SK-N-SH treated with all-trans-retinoic acid at 6 μM for 48 hours (cell line): ENCODE data around the gene PYM1.

Experiments
- ATAC-seq: fragments of 200-7000 bp; cut with Tn5 transposase; 3 replicates; pipeline ENCODE4 v1.9.1; 2020; ENCODE audit warnings: mild to moderate bottlenecking, moderate library complexity
- ARNTL ChIP-seq: fragments of 450-650 bp; formaldehyde crosslinking; IDR thresholded peaks from 2 replicates; pipeline ENCODE4 v1.5.0; 2020; ENCODE audit warnings: low read depth, mild to moderate bottlenecking, moderate library complexity, borderline replicate concordance
- CREB5 ChIP-seq: fragments of 250-450 bp; sonication (Bioruptor Pico); IDR thresholded peaks from 2 replicates; pipeline ENCODE4 v1.5.1; 2020; ENCODE audit warnings: low read depth, mild to moderate bottlenecking, moderate library complexity
- CSDC2 ChIP-seq: fragments of 250-450 bp; sonication (Bioruptor Pico); IDR thresholded peaks from 2 replicates; pipeline ENCODE4 v1.5.0; 2020; ENCODE audit warnings: mild to moderate bottlenecking, moderate library complexity
- CSRNP3 ChIP-seq: fragments of 250-450 bp; sonication (Bioruptor Pico); IDR thresholded peaks from 2 replicates; pipeline ENCODE4 v1.5.1; 2021; ENCODE audit warnings: mild to moderate bottlenecking, moderate library complexity
- GLIS3 ChIP-seq: fragments of 250-450 bp; sonication (Bioruptor Pico); IDR thresholded peaks from 2 replicates; pipeline ENCODE4 v1.5.0; 2020; ENCODE audit warnings: mild to moderate bottlenecking, moderate library complexity
- OSR1 ChIP-seq: fragments of 250-450 bp; sonication (Bioruptor Pico); IDR thresholded peaks from 2 replicates; pipeline ENCODE4 v1.8.0; 2022; ENCODE audit warnings: moderate library complexity, mild to moderate bottlenecking, inconsistent platforms
- PATZ1 ChIP-seq: fragments of 250-450 bp; sonication (Bioruptor Pico); IDR thresholded peaks from 2 replicates; pipeline ENCODE4 v1.8.0; 2020; ENCODE audit warnings: mild to moderate bottlenecking, moderate library complexity, borderline replicate concordance
- POU6F1 ChIP-seq: fragments of 250-450 bp; sonication (Bioruptor Pico); IDR thresholded peaks from 2 replicates; pipeline ENCODE4 v1.8.0; 2021; ENCODE audit warnings: low read depth, mild to moderate bottlenecking, moderate library complexity, borderline replicate concordance
- RARB ChIP-seq: fragments of 250-450 bp; sonication (Bioruptor Pico); IDR thresholded peaks from 2 replicates; pipeline ENCODE4 v1.8.0; 2021; ENCODE audit warnings: mild to moderate bottlenecking, moderate library complexity
- SNAI2 ChIP-seq: fragments of 250-450 bp; sonication (Bioruptor Pico); IDR thresholded peaks from 2 replicates; pipeline ENCODE4 v1.5.0; 2020; ENCODE audit warnings: mild to moderate bottlenecking, moderate library complexity
- TCF4 ChIP-seq: fragments of 250-450 bp; sonication (Bioruptor Pico); IDR thresholded peaks from 2 replicates; pipeline ENCODE4 v1.8.0; 2021; ENCODE audit warnings: mild to moderate bottlenecking, moderate library complexity, borderline replicate concordance
- TOX ChIP-seq: fragments of 250-450 bp; sonication (Bioruptor Pico); IDR thresholded peaks from 2 replicates; pipeline ENCODE4 v1.8.0; 2021; ENCODE audit warnings: mild to moderate bottlenecking, moderate library complexity, borderline replicate concordance
- ZFP3 ChIP-seq: fragments of 250-450 bp; sonication (Bioruptor Pico); IDR thresholded peaks from 2 replicates; pipeline ENCODE4 v1.5.0; 2020; ENCODE audit warnings: mild to moderate bottlenecking, moderate library complexity
- ZFP30 ChIP-seq: fragments of 450-650 bp; formaldehyde crosslinking; IDR thresholded peaks from 2 replicates; pipeline ENCODE4 v1.5.0; 2022; ENCODE audit warnings: mild to moderate bottlenecking, moderate library complexity
- ZNF565 ChIP-seq: fragments of 450-650 bp; formaldehyde crosslinking; conservative IDR thresholded peaks from 2 replicates; pipeline ENCODE4 v1.5.0; 2020; ENCODE audit warnings: low read depth, mild to moderate bottlenecking, moderate library complexity
- ZNF70 ChIP-seq: fragments of 450-650 bp; formaldehyde crosslinking; IDR thresholded peaks from 2 replicates; pipeline ENCODE4 v1.5.0; 2020; ENCODE audit warnings: mild to moderate bottlenecking, moderate library complexity
- ZNF8 ChIP-seq: fragments of 450-650 bp; formaldehyde crosslinking; IDR thresholded peaks from 2 replicates; pipeline ENCODE4 v1.5.0; 2020; ENCODE audit warnings: mild to moderate bottlenecking, moderate library complexity
- TF ChIP-seq, protein P1 (sequence below): fragments of 250-450 bp; sonication (Bioruptor Pico); IDR thresholded peaks from 2 replicates; pipeline ENCODE4 v1.5.0; 2020; ENCODE audit warnings: mild to moderate bottlenecking, moderate library complexity

PYM1 gene

DNA sequence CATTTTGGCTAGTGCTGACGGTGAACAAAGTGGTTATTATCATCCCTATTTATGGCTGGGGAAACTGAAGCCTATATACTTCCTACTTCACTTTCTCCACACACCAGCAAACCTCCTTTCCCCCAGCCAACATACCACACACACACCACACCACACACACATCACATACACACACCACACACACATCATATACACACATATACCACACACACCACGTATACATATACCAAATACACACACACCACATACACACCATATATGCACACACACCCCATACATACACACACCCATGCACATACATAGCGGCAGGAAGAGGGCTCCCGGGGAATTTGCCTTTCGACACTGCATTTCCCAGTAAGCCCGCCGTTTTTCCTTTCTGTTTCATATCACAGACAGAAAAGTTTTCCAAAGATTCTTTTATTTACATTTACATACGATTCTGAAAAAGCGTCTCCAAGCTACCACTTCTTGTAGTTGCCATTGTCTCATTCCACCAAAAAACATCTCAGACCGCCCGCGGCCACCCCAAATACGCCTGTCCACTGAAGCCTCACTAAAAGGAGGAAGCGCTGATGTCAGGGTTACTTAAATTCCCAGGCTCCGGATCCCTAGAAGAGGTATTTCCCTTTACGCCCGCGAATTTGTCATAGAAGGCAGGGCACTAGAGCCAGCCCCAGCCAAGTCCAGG is 45.4 kb upstream of the PYM1 start (continued):
- TF ChIP-seq, protein P1, sequence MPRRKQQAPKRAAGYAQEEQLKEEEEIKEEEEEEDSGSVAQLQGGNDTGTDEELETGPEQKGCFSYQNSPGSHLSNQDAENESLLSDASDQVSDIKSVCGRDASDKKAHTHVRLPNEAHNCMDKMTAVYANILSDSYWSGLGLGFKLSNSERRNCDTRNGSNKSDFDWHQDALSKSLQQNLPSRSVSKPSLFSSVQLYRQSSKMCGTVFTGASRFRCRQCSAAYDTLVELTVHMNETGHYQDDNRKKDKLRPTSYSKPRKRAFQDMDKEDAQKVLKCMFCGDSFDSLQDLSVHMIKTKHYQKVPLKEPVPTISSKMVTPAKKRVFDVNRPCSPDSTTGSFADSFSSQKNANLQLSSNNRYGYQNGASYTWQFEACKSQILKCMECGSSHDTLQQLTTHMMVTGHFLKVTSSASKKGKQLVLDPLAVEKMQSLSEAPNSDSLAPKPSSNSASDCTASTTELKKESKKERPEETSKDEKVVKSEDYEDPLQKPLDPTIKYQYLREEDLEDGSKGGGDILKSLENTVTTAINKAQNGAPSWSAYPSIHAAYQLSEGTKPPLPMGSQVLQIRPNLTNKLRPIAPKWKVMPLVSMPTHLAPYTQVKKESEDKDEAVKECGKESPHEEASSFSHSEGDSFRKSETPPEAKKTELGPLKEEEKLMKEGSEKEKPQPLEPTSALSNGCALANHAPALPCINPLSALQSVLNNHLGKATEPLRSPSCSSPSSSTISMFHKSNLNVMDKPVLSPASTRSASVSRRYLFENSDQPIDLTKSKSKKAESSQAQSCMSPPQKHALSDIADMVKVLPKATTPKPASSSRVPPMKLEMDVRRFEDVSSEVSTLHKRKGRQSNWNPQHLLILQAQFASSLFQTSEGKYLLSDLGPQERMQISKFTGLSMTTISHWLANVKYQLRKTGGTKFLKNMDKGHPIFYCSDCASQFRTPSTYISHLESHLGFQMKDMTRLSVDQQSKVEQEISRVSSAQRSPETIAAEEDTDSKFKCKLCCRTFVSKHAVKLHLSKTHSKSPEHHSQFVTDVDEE (CRISPR knock-in tag), result no peak
- no peak for TF ChIP-seq ZNF70 (CRISPR knock-in tag)
- TF ChIP-seq POU6F1 (CRISPR knock-in tag), result no peak
- no peak for TF ChIP-seq OSR1 (CRISPR knock-in tag)
- no peak for TF ChIP-seq ZFP3 (CRISPR knock-in tag)
- TF ChIP-seq GLIS3, result no peak
- TF ChIP-seq ARNTL (CRISPR knock-in tag), result no peak
- TF ChIP-seq ZFP30 (CRISPR knock-in tag), result no peak
- TF ChIP-seq, all 23 proteins: peak for 0

GRCh38 chr12:55972456-55972855 is 44.8 kb upstream of the PYM1 start:
- no peak for ATAC-seq
- no peak for TF ChIP-seq CSDC2 (CRISPR knock-in tag)
- no peak for TF ChIP-seq ZFP3 (CRISPR knock-in tag)
- no peak for TF ChIP-seq ZFP30 (CRISPR knock-in tag)
- no peak for TF ChIP-seq TCF4 (CRISPR knock-in tag)
- no peak for TF ChIP-seq CREB5
- no peak for TF ChIP-seq RARB
- no peak for TF ChIP-seq ZNF565 (CRISPR knock-in tag)
- TF ChIP-seq GLIS3, result no peak
- TF ChIP-seq CSRNP3 (CRISPR knock-in tag), result no peak
- no peak for TF ChIP-seq ZNF8 (CRISPR knock-in tag)
- TF ChIP-seq PATZ1 (CRISPR knock-in tag), result no peak
- no peak for TF ChIP-seq TOX
- TF ChIP-seq, all 23 proteins: peak for 0

DNA sequence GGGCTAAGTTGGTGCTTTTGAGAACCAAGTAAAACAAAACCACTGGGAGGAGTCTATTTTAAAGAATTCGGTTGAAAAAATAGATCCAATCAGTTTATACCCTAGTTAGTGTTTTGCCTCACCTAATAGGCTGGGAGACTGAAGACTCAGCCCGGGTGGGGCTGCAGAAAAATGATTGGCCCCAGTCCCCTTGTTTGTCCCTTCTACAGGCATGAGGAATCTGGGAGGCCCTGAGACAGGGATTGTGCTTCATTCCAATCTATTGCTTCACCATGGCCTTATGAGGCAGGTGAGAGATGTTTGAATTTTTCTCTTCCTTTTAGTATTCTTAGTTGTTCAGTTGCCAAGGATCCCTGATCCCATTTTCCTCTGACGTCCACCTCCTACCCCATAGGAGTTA is 44.3 kb upstream of the PYM1 start:
- no peak for TF ChIP-seq PATZ1 (CRISPR knock-in tag)
- no peak for TF ChIP-seq GLIS3
- TF ChIP-seq TCF4 (CRISPR knock-in tag), result no peak
- no peak for TF ChIP-seq OSR1 (CRISPR knock-in tag)
- TF ChIP-seq SNAI2 (CRISPR knock-in tag), result no peak
- no peak for ATAC-seq
